AG08395 (cell line): Measurements from ENCODE around the gene MFNG.

Source experiments
- DNase-seq: peaks from one replicate; pipeline ENCODE4 v3.0.0; 2012; ENCODE audit warnings: mixed read lengths, low spot score

MFNG gene

DNA sequence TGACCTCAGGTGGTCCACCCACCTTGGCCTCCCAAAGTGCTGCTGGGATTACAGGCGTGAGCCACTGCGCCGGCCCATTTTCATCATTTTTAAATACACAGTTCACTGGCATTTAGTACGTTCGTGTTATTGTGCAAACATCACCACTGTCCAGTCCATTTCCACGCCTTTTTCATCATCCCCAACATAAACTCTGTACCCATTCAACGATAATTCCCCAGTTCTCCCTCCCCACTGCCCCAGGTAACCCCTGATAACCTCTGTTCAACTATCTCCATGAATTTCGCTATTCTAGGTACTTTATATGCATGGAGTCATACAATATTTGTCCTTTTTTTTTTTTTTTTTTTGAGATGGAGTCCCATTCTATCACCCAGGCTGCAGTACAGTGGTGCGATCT is 40.7 kb downstream of the MFNG start:
- no peak for DNase-seq

DNA sequence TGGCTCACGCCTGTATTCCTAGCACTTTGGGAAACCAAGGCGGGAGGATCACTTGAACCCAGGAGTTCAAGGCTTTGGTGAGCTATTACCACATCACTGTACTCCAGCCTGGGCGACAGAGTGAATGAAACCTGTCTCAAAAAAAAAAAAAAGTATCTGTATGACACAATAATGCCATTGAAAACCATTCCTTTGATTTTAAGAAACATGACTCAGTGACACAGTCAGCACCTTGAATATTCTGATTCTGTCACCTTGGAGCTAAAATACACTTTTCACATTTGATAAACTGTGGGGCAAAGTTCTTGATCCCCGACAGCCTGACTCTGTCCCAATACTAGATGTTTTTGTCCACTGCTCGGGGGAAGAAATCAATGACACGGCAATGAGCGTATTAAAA is 42.2 kb downstream of the MFNG start:
- no peak for DNase-seq

DNA sequence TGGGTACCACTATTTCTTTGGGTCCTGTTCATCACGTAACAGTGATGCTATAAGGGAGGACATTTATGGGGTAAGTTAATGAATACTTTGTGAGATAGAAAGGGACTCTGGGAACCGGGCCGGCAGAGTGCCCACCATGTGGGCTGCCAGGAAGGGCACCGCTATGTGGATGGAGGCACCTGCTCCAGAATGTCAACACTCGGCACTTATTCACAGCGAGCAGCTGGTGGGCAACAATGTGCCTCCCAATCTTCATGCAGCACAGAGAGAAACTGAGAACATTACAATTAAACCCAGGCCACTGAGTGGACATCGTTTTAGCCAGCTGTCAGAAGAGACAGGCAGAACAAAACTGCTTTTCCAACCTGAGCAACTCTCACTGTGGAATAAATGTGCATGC is 43.1 kb downstream of the MFNG start:
- DNase-seq, result no peak

DNA sequence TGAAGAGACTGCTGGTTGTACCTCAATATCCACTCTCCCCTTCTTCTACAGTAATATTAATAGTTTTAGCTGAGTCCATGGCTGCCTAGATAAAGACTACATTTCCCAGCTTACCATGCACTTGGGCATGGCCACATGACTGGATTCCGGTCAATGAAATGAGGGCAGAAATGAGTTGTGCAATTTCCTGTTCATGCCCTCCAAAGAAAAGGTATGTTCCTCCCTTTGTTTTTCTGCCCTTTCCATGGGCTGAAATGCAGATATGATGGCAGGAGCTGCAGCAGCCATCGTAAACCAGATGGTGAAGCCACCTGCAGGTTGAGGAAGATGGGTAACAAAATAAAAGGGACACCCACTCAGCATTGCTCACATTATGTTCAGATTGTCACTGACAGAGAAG is 43.6 kb downstream of the MFNG start:
- peak; percentile 55 for DNase-seq

DNA sequence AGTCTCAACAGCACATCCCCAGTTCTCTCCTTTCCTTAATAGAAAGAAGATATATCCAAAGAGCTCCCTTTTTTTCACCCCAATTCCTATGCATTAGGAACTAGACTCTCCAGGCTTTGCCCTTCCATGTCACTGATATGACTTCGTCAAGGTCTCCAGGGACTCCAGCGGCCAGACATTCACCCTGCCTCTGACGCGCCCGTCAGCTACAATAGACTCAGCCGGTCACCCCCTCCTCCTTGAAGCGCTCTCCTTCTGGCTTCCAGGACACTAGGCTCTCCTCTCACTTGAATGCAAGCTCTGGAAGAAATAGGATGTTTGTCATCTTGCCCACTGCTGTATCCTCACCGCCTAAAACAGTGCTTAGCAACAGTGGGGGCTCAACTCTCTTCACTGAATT is 44.0 kb downstream of the MFNG start:
- no peak for DNase-seq

DNA sequence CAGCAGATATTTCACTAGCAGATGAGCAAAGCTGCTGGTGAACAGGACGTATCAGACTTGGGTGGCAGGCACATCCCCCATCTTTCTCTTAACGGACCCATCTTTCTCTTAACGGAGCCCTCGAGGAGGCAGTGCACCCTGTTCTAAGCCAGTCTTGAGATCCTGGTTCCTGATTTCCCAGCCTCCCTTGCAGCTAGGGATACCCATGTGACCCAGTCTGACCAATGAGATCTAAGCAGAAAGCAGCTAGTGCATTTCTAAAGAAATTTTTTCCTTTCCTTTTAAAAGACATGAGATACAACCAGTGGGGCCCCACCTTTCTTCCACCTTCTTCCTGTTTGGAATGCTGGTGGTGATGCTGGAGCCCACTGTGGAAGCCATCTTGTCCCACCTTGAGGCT is 45.3 kb downstream of the MFNG start:
- DNase-seq, result no peak

DNA sequence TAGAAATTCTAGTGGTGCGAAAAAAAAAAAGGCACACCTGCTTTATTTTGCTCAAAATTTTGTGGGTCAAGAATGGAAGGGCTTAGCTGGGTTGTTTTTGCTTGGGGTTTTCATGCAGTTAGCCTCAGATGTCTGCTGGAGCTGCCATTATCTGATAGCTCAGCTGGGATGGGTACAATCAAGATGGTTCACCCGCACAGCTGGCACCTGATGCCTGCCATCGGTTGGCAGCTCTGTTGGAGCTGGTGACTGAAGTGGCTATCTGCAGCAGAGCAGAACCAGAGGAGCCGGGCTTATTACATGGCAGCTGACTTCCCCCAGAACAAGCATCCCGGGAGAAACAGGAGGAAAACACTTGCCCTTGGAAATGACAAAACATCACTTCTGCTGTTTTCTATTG is 46.8 kb downstream of the MFNG start:
- DNase-seq, result no peak

DNA sequence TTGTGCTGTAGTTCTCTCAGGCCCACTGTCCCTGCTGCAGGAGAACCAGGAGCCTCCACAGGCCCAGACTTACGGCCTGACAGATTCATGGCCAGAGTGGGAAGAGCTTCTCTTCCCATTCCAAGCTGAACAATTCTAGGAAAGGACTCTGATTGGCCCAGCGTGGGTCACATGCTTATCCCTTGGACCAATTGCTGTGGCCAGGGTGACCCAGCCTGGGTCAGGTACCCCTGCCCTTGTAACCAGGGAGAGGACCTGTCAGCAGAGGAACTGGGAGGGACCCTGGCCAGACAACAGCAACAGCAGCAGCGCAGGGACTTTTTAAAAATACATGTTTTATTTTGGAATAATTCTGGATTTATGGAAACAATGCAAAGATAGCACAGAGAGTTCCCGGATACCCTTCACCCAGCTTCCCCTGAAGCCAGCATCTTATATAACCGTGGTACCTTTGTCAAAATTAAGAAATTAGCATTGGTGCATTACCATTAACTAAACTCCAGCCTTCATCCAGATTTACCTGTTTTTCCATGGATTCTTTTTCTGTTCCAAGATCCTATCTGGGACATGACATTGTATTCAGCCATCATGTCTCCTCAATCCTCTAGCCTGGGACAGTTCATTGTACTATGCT is 50.1 kb downstream of the MFNG start:
- DNase-seq, result no peak

DNA sequence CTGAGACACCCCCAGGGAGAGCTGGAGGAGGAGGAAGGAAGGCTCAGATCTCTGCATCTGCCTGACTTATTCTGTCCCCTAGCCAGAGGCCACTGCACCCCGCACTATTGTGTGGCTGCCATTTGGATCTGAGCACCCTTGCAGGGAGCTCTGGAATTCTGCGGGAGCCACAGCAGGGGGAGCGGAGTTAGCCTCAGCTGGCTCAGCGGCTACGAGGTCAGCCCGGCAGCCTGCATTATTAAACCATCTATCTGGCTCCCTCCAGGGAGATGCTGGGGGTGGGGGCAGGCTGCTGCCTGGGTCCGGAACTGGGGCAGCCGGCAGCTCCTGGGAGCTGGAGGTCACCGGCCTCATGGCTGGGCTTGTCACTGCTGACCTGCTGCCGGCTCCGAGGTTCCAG is 52.4 kb downstream of the MFNG start:
- no peak for DNase-seq

DNA sequence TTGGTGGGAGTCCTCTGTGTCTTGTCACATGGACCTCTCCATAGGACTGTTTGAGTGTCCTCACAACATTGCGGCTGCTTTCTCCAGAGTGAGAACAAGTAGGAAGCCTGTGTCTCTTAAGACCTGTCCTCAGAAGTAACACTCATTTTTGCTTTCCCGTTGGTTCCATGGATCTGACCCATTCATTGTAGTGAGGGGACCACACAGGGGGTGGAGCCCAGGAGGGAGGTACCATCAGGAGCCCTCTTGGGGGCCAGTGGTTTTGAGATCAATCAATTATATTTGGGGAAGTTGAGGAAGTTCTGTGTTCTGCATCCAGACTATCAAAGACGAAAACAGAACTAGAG is 53.5 kb downstream of the MFNG start:
- DNase-seq, result no peak

DNA sequence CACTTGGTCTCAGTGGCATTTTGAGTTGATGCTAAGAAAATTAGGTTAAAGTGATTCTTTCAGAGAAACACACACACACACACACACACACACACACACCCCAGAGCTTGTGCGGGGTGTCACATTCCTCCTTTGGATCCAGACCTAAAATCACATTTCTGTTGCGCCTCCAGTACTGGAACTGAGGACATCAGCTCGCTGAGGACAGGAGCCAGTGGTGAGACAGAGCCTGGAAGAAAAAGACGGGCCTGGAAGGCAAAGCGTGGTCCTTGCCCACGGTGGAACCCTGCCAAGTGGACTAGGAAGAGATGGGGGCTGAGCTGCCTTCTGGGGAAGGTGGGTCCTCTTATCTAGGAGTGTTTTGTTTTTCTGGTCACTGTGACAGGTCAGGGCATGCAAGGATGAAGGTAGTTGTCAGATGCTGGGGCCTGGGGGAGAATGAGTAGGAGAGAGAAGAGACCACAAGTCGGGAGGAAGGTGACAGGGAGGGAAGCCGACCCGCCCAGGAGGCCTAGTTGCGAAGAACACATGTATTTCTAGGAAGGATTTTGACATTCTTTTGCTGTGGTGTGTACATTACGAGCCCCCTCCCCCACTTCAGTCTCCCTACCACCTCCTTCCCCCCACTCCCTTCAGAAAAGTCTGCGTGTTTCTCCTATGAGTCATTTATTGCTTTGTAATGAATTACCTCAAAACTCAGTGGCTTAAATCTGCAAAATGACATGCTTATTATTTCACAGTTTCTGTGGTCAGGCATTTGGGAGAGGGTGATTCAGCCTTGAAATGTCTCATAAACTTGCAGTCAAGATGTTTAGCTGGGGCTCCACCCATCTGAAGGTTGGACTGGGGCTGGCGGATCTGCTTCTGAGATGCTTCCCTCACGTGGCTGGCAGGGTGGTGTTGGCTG is 54.1 kb downstream of the MFNG start:
- peak; percentile 94 for DNase-seq

DNA sequence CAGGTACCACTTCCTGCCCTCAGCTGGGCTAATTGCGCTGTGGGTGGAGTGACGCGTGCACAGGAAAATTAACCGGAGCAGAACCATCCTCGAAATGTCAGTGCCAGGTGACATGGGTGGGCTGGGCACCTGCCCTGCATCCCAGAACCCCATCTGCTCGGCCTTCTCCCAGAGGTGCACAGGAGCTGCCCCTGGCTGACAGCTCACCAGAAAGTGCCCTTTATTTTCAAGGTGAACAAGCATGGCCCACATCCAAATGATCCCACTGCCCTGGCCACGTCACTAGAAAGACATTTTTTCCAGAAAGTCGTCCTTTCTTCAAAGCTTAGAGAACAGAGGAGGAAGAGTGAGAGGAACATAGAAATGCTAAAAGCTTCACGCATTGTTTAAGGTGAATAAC is 54.8 kb downstream of the MFNG start:
- no peak for DNase-seq

DNA sequence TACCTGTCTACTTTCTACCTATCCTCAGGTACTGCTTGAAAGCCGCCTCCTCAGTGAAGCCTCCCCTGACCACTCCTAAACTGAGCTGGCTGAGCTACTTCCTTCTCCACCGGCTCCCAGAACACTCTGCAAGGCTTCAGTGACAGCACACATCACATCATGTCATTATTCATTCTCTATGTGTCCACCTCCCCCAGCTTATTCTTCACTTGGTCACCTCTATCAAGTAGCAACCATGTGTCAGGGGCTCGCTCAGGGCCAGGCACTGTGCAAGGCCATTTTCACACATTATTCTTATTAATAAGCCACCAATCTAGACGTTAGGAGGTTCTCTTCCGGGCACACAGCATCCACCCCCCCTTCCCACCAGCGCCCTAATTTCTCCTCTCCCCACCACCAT is 55.2 kb downstream of the MFNG start:
- no peak for DNase-seq

DNA sequence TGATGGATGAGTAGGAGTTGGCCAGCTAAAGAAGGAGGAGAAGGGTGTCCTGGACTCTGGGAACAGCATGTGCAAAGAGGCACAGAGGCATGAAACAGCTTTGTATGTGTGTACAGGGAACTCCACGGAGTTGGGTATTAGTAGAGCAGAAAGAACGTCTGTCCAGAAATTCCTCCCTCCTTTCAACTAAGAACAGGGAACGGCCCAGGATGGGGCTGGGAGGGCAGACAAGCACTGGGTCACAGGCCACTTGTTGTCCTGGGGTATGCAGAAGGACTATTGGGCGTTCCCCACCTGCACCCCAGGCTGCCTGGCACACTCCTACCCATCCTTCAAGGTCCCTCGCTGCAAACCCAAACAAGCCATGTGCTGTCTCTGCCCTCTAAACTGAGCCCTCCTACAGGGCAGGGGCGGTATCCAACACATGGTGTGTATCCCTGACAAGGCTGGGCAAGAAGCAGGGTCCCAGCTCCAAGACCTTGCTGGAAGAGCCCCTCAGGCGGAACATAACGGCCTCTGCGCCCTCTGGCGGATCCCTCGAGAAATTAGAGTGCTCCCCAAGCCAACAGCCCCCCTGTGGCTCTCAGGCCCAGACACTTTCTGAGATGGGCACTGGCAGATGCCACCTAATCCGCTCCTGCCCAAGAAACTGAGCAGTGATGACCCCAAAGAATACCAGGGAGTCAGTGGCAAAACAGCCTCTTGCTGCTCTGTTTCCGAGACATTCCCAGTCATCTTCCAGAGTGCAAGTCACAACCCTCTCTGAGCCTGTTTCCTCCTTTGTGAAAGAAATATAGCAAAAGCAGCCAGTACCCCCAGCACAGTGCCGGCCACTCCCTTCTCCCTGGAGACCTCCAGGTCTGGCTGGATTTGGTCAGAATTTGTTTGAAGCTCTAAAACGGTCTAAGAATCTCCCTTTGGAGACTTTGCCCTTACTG is 57.3 kb downstream of the MFNG start:
- DNase-seq, result peak; percentile 58

DNA sequence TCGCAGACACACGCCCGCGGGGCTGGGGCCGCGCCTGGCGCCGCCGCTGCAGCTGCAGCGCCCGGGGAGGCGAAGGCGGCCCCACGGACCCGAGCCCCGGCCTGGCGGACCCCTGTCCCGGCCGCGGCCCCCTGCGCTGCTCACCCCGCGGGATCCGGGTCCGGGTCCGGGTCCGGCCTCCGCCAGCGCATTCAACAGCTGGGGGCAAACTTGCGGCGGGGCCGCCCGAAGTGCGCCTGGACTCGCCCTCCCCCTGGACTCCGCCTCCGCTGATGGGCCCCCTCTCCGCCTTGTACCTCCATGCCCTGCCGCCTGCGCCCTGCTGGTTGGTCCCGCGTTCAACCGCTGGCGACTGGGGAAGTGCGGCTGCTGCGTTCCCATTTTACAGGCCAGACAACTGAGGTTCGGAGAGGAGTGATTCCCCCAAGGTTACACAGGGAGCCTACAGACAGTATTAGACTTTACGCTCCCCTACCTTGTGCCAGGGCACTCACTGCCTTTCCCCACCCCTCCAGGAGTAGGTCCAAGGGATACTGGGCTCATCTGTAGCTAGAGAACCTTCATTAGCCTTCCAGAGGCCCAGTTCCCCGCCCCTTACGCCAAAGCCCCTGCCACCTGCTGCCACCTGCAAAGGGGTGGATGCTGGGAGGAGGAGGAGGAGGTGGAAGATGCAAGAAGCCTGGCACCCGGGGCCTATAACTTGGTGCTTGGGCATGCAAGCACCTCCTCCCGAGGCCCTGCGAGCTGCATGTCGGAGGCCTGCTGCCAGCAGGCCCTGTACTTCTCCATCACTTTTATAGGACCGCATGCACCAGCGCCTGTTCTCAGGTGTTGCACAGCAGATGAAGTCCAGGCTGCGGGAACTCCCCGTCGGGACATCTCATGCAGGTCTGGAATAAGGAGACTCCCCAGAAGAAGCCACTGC is 58.2 kb downstream of the MFNG start:
- DNase-seq, result no peak

DNA sequence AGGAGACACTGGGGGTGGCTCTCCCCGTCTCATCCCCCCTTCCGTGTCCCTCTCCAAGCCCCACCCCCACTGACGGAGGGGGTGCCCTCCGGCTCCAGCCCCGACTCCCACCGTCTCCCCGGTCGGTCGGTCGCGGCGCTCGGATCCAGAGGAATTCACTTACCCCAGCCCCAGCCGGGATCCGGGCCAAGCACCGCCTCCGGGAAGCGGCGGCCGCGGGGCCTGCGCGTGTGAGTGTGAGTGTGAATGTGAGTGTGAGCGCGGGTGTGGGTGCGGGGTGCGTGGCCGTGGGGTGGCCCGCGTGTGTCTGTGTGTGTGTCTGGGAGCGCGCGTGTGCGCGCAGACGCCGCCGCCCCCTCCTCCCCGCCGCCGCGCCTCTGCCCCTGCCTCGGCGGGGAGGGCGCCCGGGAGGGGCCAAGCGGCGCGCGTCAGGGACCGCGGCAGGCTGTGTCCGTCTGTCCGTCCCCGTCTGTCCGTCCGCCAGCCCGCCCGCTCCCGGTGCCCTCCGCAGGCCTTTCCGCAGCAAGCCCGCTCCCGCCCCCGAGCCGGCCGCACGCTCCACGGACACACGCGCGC is 59.0 kb downstream of the MFNG start, which contains the start of gene ELFN2:
Gene ELFN2, minus strand, starts transcription at position 345 of the 576 bp plus-strand sequence. CDS start 51,945 bp downstream, outside the sequence.
- DNase-seq, result no peak

DNA sequence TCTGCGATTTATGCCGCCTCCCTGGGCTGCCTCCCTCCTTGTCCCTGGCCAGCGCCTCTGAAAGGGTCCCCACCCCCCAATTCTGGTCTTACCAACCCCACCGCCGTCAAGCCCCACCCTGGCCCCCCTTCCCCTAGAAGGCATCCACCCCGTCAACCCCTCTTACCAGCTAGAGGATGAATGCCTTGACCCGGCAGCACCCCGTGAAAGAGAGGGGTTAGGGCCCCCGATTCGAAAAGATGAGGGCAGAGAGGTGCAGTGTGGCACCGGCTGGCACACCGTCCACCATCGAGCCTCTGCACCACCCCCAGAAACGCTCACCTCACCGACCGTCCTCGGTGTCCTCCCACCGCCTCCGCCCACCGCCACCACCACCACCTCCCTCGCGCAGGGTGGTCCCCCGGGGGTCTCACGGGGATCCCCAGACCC is 59.5 kb downstream of the MFNG start:
- no peak for DNase-seq

DNA sequence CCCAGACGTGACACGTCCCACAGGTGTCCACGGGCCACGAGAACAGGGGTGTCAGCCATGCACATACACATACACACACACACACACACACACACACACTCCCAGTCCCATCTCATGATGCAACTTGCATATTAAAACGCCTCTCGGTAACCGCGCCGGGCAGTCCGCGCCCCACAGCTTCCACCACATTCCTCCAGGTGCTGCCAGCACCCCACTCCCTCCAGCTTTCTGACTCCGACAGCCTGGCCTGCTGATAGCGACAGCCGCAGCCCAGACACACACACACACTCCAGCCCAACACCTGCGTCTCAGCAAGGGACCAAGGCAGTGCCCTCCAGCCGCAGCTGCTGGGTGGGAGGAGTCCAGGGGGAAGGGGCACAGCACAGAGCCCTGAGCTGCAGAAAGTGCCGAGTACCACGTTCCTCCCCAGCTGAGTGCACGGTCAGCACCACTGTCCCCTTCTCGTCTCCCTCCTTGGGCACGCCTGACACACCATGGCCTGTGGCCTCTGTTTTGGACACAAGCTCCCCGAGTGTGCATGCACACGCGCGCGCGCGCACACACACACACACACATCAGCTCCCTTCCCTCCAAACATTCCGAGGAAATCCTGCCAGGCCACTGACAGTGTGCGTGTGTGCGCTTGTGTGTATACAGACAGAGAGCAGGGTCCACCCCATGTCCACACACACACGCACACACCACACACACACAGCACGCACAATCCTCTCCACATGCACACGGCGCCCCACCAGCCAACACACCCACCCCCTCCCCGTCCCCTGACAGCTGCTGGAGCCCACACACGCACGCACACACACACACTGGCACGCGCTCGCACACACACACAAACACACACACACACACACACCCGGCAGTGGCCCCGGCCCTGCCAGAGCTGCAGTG is 60.1 kb downstream of the MFNG start:
- DNase-seq, result no peak

DNA sequence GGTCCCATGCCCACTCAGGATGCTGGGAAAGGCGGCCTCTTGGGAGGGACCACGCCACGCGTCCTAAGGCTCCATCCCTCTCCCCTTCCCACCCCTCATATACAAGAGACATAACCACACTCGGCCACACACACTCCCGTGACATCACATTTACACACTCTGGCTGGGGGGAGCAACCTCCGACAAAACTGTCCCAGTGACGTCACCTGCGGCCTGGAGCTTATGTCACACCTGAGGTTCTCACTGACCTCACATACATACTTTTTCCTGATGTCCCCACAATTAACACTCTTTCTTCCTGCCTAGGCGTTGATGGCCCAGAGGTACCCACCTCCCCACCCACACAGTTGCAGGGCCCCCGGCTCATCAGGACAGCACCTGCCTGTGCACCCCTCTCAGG is 60.8 kb downstream of the MFNG start:
- no peak for DNase-seq

DNA sequence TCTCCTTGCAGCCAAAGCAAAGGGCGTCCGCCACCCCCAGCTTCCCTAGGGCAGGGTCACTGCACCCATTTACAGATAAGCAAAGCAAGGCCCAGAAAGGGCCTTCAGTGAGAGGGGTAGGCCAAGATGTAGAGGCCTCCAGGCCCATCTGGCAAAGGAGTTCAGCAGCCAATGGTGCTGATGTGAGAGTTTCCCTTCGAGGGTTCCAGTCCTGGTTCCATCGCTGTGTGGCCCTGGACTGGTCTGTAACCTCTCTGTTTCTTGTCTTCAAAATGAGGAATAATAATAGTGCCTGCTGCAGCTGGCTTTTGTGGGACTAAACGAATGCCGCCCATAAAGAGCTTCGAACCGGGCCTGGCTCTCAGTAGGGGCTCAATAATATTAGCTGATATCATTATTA is 62.9 kb downstream of the MFNG start:
- no peak for DNase-seq
